GM12873 (cell line): Measurements from ENCODE around the gene CSN1S1.

Experiments
- CTCF ChIP-seq: IDR thresholded peaks from 2 replicates; pipeline ENCODE4 v1.5.1; 2012; ENCODE audit warnings: low read depth, mild to moderate bottlenecking, moderate library complexity, low read length, control low read depth; ENCODE audit not compliant: insufficient read depth; ENCODE audit errors: missing control alignments

Gene CSN1S1

GRCh38 chr4:69965628-69966027 lies 34.8 kb downstream of the CSN1S1 start, which contains the start of gene CSN2:
CSN2 (minus strand) TSS chr4:69965728; CDS start chr4:69960995, 4,733 bp downstream.
- no peak for TF ChIP-seq CTCF

- no peak for TF ChIP-seq CTCF
Observed at GRCh38 chr4:69970071-69970470, 39.2 kb downstream of the CSN1S1 start.

- no peak for TF ChIP-seq CTCF
Observed at GRCh38 chr4:69974631-69975030, 43.8 kb downstream of the CSN1S1 start.

- TF ChIP-seq CTCF: no peak
Observed at GRCh38 chr4:69977582-69977981, 46.7 kb downstream of the CSN1S1 start.

GRCh38 chr4:69984030-69984443 lies 53.2 kb downstream of the CSN1S1 start:
- TF ChIP-seq CTCF: no peak

- no peak for TF ChIP-seq CTCF
Observed at GRCh38 chr4:69986663-69987062, 55.8 kb downstream of the CSN1S1 start.

- TF ChIP-seq CTCF: no peak
Observed at GRCh38 chr4:69991016-69991415, 60.1 kb downstream of the CSN1S1 start.

- TF ChIP-seq CTCF: no peak
Observed at GRCh38 chr4:69994782-69995181, 63.9 kb downstream of the CSN1S1 start.
